RWPE1 (cell line): Measurements from ENCODE around the gene KLHL8.

Experiments used
- CTCF ChIA-PET: fragments of 350-600 bp; sonication (Branson Sonifier 250); formaldehyde crosslinking; extraction: SDS; loops from one replicate; lab custom pipeline; 2021; lab: Yijun Ruan, JAX
- POLR2A ChIA-PET: fragments of 400-600 bp; formaldehyde crosslinking; extraction: SDS; loops from one replicate; lab custom pipeline; 2020; ENCODE audit warnings: antibody characterized with exemption; ENCODE audit not compliant: low non-redundant PET; lab: Yijun Ruan, JAX
- DNase-seq: peaks from one replicate; pipeline ENCODE4 v3.0.0; 2012; ENCODE audit warnings: low spot score
- H3K27ac ChIP-seq: fragments of 450-650 bp; 2 replicates; pipeline ENCODE4 v1.5.1; 2017
- TF ChIP-seq, protein P1 (sequence below): fragments of 450-650 bp; conservative IDR thresholded peaks from 2 replicates; pipeline ENCODE4 v1.5.1; 2017; ENCODE audit warnings: low read depth, mild to moderate bottlenecking

Gene KLHL8

DNA sequence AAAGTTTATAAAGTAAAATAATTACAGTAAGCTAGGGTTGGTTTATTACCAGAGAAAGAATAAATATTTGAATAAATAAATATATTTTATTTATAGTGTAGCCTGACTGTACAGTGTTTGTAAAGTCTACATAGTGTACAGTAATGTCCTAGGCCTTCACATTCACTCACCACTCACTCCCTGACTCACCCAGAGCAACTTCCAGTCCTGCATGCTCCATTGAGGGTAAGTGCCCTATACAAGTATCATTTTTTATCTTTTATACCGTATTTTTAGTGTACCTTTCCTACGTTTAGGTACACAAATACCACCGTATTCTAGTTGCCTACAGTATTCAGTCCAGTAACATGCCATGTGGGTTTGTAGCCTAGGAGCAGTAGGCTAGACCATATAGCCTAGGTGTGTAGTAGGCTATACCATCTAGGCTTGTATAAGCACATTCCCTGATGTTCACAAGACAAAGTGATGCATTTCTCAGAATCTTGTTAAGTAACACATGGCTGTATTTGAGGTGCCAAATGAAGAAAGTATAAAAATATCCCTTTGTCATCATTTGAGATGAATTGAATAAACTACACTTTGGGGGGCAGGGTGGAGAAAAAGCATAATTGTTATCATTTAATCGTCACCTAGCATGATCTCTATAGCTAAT, 14.7 kb upstream of the KLHL8 start:
- POLR2A ChIA-PET: no interaction called here
- TF ChIP-seq, protein P1, sequence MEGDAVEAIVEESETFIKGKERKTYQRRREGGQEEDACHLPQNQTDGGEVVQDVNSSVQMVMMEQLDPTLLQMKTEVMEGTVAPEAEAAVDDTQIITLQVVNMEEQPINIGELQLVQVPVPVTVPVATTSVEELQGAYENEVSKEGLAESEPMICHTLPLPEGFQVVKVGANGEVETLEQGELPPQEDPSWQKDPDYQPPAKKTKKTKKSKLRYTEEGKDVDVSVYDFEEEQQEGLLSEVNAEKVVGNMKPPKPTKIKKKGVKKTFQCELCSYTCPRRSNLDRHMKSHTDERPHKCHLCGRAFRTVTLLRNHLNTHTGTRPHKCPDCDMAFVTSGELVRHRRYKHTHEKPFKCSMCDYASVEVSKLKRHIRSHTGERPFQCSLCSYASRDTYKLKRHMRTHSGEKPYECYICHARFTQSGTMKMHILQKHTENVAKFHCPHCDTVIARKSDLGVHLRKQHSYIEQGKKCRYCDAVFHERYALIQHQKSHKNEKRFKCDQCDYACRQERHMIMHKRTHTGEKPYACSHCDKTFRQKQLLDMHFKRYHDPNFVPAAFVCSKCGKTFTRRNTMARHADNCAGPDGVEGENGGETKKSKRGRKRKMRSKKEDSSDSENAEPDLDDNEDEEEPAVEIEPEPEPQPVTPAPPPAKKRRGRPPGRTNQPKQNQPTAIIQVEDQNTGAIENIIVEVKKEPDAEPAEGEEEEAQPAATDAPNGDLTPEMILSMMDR: no peak

GRCh38 chr4:87232216-87232615, 11.8 kb upstream of the KLHL8 start:
- CTCF ChIA-PET: no interaction called here
- no peak for DNase-seq
- POLR2A ChIA-PET: no interaction called here
- no peak overlapping the region for H3K27ac ChIP-seq
- TF ChIP-seq, protein P1: no peak

More for the DNA sequence above, 14.7 kb upstream of the KLHL8 start:
- no peak overlapping the region for H3K27ac ChIP-seq
- CTCF ChIA-PET: interaction anchor here (0.5 to 0.9 kb wide), 2 partner anchors 11 to 335 kb away, joined by 4 to 5 read pairs; no protein-coding TSS in a partner anchor
- DNase-seq: no peak

GRCh38 chr4:87230806-87231205, 10.4 kb upstream of the KLHL8 start:
- CTCF ChIA-PET: interaction anchor here (1.0 kb wide), 1 partner anchor 80 kb away, joined by 4 read pairs; no protein-coding TSS in a partner anchor
- TF ChIP-seq, protein P1: no peak
- DNase-seq: no peak
- H3K27ac ChIP-seq: no peak overlapping the region
- POLR2A ChIA-PET: no interaction called here

DNA sequence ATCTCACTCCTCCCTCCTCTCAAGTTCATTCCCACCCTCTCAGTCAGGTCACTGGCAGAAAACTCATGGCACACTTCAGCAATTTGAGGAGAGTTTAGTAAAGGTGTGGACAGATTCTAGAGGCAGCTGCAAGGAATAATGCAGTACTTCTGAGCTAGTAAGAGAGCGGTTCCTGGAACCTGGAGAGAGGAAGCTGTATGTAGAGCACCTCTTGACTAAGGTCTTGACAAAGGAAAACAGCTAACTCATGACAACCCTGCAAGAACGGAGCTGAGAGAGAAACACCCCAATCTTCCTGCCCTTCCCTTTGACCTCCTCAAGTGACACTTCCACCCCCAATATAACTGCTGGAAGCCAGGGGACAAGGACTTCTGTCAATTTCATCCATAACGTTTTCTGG, 9.6 kb upstream of the KLHL8 start:
- POLR2A ChIA-PET: no interaction called here
- TF ChIP-seq, protein P1: no peak
- no peak overlapping the region for H3K27ac ChIP-seq
- CTCF ChIA-PET: interaction anchor here (0.6 to 1.0 kb wide), 2 partner anchors 65 to 79 kb away, joined by 3 to 4 read pairs; no protein-coding TSS in a partner anchor
- DNase-seq: no peak

- no peak for DNase-seq
- TF ChIP-seq, protein P1: no peak
- POLR2A ChIA-PET: no interaction called here
- CTCF ChIA-PET: no interaction called here
- no peak overlapping the region for H3K27ac ChIP-seq
These were observed 7.9 kb upstream of the KLHL8 start for GRCh38 chr4:87228262-87228860.

DNA sequence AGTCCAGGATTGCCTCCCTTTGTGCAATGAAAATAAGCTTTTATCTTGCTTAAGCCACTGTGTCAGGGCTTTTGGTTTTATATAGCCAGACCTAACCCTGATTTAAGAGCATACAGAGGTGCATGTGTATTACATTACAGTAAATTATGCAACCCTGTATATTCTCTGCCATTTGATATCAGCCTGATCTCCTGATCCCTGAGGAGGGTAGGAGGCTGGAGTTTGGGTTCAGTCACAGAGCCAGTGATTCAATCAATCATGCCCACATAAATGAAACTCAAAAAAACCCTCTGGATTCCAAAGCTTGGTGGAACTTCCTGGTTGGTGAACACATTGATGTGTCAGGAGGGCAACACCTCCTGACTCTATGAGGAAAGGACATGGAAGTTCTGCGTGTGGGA, 7.3 kb upstream of the KLHL8 start:
- no peak overlapping the region for H3K27ac ChIP-seq
- DNase-seq: no peak
- CTCF ChIA-PET: no interaction called here
- POLR2A ChIA-PET: no interaction called here
- TF ChIP-seq, protein P1: no peak
